ENCODE data around the gene RPS21. TPM values are rescaled to one million over a fixed set of nuclear protein-coding genes. Genes with fewer than 3 reads are reported as not detected.
A peak's percentile ranks its signal among the peaks of the same experiment; 100 is the strongest.

RPS21 gene
- polyA plus RNA-seq, 1 of the 3 experiments (the other 2 are of a cell fraction), result 16,625 TPM

DNA sequence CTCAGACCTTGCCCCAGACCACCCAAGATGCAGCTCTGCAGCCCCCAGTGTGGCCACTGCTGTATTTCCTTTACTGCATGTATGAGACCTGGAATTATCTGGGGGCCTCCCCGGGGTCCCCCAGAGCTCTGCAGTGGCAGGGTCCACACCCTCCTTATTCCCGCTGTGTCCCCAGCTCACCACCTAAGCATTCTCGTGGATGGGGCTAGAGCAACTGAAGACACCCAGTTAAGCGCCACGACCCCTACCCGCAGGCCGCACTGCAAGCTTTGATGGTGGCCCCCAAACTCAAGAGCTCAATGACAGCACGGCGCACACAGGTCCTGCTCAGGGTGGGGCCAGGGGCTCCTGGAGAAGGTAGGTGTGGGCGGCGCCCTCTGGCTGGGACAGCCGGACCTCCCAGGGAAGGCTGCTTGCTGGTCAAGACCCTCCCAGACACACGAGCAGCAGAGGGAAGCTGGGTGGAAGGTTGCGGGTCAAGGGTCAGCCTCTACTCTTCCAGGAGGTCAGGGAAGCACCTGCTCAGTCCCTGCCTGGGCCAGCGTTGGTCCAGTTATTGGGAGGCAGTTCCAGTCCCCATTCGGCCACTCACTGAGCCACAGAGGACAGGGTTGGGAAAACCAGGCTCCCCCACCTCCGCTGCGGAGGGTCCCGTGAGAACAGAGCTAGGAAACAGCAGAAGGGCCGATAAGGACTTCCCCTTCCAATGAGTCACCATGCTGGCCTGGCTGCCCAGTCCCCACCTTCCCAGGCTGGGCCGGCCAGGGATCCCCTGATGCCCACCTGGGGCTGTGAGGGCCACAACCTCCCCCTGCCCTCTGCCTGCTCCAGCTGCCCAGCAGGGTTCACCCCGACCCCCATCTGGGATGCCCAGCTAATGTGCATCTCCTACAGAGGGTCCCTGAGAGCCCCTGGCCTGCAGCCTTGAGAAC, 22.7 kb upstream of the RPS21 start (continued):
- TF ChIP-seq, protein P1, sequence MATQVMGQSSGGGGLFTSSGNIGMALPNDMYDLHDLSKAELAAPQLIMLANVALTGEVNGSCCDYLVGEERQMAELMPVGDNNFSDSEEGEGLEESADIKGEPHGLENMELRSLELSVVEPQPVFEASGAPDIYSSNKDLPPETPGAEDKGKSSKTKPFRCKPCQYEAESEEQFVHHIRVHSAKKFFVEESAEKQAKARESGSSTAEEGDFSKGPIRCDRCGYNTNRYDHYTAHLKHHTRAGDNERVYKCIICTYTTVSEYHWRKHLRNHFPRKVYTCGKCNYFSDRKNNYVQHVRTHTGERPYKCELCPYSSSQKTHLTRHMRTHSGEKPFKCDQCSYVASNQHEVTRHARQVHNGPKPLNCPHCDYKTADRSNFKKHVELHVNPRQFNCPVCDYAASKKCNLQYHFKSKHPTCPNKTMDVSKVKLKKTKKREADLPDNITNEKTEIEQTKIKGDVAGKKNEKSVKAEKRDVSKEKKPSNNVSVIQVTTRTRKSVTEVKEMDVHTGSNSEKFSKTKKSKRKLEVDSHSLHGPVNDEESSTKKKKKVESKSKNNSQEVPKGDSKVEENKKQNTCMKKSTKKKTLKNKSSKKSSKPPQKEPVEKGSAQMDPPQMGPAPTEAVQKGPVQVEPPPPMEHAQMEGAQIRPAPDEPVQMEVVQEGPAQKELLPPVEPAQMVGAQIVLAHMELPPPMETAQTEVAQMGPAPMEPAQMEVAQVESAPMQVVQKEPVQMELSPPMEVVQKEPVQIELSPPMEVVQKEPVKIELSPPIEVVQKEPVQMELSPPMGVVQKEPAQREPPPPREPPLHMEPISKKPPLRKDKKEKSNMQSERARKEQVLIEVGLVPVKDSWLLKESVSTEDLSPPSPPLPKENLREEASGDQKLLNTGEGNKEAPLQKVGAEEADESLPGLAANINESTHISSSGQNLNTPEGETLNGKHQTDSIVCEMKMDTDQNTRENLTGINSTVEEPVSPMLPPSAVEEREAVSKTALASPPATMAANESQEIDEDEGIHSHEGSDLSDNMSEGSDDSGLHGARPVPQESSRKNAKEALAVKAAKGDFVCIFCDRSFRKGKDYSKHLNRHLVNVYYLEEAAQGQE (IDR thresholded peaks at IDR 0.05; ENCODE audit: low read depth, low read length), result no peak

DNA sequence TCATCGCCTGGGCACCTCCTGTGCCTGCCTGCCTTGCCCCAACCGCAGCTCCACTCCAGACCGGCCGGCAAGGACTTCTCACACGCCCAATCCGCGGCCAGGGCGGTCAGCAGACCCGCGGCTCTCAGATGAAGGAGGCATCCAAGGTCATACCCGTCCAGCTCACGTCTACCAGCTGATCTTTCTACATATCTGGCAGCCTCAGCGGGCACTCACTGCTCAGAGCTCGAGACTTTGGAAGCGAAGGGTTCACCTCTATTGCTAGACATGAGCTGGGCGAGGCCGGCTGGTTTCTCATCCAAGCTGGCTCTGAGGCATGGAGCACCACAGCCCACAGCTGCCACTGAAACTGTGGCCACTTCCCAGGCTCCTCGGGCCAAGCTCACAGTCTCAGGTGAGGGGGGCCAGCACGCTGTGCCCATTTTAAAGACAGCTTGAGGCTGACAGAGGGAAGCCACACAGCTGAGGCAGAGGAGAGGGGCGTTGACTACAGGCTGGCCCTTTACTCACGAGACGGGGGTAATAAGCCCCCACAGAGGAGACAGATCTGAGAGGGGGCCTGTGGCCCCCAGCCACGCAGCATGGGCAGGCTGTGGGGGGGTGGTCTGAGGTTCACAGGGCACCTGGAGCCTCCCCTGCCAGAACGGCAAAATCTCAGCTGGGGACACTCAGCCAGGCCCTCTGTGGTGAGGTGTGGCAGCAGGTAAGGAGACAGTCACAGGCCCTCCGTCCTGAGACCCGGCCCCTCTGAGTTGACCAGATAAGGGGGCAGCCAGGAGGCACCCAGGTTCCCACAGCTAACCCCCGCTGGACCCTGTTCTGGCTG, 21.8 kb upstream of the RPS21 start:
- no peak for DNase-seq
- peaks cover 28% of the 10 kb centered on the region for H3K79me2 ChIP-seq (ENCODE audit: insufficient read depth)
- H4K20me1 ChIP-seq (ENCODE audit: insufficient read depth), result peaks cover 24% of the 10 kb centered on the region
- H3K9me2 ChIP-seq, result no peaks in the 10 kb centered on the region
- H3K27ac ChIP-seq (ENCODE audit: low read depth in 2 of 2, low read length in 1 of 2), result no peak overlapping the region
- H3K4me3 ChIP-seq (ENCODE audit: low read depth in 2 of 2, low read length in 1 of 2), result peak overlapping the region in 1 of 2 experiments; percentile 89; a peak in 1 of 4 replicates
- peak overlapping the region; percentile 83 for H3K4me2 ChIP-seq
- H2AFZ ChIP-seq (ENCODE audit: low read depth), result no peak overlapping the region
- H3K9ac ChIP-seq, result no peak overlapping the region
- H3K36me3 ChIP-seq (replicated peaks in 1 of 2; ENCODE audit: control insufficient read depth in 1 of 2, insufficient read depth in 2 of 2, low read length in 1 of 2), result peaks cover 0 to 7% of the 10 kb centered on the region in 2 experiments
- WGBS (ENCODE audit: low lambda C conversion rate), result 78% methylated on average over 17 of the region's 27 CpGs
- H3F3A ChIP-seq (replicated peaks; ENCODE audit: insufficient read depth), result peaks cover 6% of the 10 kb centered on the region
- TF ChIP-seq GATA2 (CRISPR knock-in tag; IDR thresholded peaks at IDR 0.05) (no peak), JUND (IDR thresholded peaks at IDR 0.05) (no peak), YY1 (IDR thresholded peaks at IDR 0.05; ENCODE audit: low read depth) (no peak), TEAD4 (IDR thresholded peaks at IDR 0.05; ENCODE audit: borderline replicate concordance, insufficient read depth) (no peak), FOXJ3 (CRISPR knock-in tag; IDR thresholded peaks at IDR 0.05) (no peak), MXI1 (IDR thresholded peaks at IDR 0.05; ENCODE audit: low read depth, low read length) (no peak), RFX5 (IDR thresholded peaks at IDR 0.05; ENCODE audit: low read length) (no peak), RXRA (IDR thresholded peaks at IDR 0.05; ENCODE audit: borderline replicate concordance, low read depth) (no peak), RAD21 (IDR thresholded peaks at IDR 0.05; ENCODE audit: low read length) (no peak), FOXM1 (IDR thresholded peaks at IDR 0.05; ENCODE audit: low read depth) (no peak)
- TF ChIP-seq, protein P2, sequence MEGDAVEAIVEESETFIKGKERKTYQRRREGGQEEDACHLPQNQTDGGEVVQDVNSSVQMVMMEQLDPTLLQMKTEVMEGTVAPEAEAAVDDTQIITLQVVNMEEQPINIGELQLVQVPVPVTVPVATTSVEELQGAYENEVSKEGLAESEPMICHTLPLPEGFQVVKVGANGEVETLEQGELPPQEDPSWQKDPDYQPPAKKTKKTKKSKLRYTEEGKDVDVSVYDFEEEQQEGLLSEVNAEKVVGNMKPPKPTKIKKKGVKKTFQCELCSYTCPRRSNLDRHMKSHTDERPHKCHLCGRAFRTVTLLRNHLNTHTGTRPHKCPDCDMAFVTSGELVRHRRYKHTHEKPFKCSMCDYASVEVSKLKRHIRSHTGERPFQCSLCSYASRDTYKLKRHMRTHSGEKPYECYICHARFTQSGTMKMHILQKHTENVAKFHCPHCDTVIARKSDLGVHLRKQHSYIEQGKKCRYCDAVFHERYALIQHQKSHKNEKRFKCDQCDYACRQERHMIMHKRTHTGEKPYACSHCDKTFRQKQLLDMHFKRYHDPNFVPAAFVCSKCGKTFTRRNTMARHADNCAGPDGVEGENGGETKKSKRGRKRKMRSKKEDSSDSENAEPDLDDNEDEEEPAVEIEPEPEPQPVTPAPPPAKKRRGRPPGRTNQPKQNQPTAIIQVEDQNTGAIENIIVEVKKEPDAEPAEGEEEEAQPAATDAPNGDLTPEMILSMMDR (IDR thresholded peaks at IDR 0.05), result no peak
- TF ChIP-seq, protein P3, sequence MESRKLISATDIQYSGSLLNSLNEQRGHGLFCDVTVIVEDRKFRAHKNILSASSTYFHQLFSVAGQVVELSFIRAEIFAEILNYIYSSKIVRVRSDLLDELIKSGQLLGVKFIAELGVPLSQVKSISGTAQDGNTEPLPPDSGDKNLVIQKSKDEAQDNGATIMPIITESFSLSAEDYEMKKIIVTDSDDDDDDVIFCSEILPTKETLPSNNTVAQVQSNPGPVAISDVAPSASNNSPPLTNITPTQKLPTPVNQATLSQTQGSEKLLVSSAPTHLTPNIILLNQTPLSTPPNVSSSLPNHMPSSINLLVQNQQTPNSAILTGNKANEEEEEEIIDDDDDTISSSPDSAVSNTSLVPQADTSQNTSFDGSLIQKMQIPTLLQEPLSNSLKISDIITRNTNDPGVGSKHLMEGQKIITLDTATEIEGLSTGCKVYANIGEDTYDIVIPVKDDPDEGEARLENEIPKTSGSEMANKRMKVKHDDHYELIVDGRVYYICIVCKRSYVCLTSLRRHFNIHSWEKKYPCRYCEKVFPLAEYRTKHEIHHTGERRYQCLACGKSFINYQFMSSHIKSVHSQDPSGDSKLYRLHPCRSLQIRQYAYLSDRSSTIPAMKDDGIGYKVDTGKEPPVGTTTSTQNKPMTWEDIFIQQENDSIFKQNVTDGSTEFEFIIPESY (IDR thresholded peaks at IDR 0.05; ENCODE audit: borderline replicate concordance, low read depth), result no peak
- TF ChIP-seq, protein P4, sequence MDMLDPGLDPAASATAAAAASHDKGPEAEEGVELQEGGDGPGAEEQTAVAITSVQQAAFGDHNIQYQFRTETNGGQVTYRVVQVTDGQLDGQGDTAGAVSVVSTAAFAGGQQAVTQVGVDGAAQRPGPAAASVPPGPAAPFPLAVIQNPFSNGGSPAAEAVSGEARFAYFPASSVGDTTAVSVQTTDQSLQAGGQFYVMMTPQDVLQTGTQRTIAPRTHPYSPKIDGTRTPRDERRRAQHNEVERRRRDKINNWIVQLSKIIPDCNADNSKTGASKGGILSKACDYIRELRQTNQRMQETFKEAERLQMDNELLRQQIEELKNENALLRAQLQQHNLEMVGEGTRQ (IDR thresholded peaks at IDR 0.05; ENCODE audit: borderline replicate concordance, low read depth, low read length), result no peak
- H3K9me3 ChIP-seq, result no peaks in the 10 kb centered on the region
- ChIA-PET CTCF (interaction anchor here (0.9 to 12.0 kb wide), 6 partner anchors 9 to 64 kb away, joined by 3 to 127 read pairs (median 9); partner anchors contain the start of gene ADRM1), POLR2A (interaction anchor here (1.5 to 1.9 kb wide), 2 partner anchors 22 to 25 kb away, joined by 3 to 9 read pairs; partner anchors contain the start of gene RPS21)
- H3K27me3 ChIP-seq (ENCODE audit: insufficient read depth), result no peaks in the 10 kb centered on the region
- H3K4me1 ChIP-seq (ENCODE audit: control insufficient read depth in 1 of 2, insufficient read depth in 2 of 2, low read depth in 1 of 2, low read length in 1 of 2), result peaks cover 26 to 73% of the 10 kb centered on the region in 2 experiments; a peak in 3 of 4 replicates
